ENCODE results near the gene PLPPR3.
"Not testable (repeated sequence)": the region's sequence is repeated elsewhere in the genome, so short reads cannot be mapped to it uniquely, and the experiment has no call there.

PLPPR3 gene

GRCh38 chr19:850979-851335 lies 29.2 kb upstream of the PLPPR3 start:
- Histone ChIP-seq H3K27me3 (ENCODE audit: control insufficient read depth, insufficient read depth, low read length) (peaks cover 31% of the 10 kb centered on the region), H3K9ac (ENCODE audit: low read depth, low read length) (peak overlapping the region; percentile 6), H3K4me3 (ENCODE audit: low read length) (peak overlapping the region; percentile 43), H3K4me2 (ENCODE audit: low read length) (peak overlapping the region; percentile 69), H3K4me1 (ENCODE audit: control insufficient read depth, insufficient read depth, low read length) (peaks cover 8% of the 10 kb centered on the region), H3K36me3 (ENCODE audit: insufficient read depth, low read length) (no peaks in the 10 kb centered on the region), H3K9me3 (replicated peaks; ENCODE audit: low read length) (no peaks in the 10 kb centered on the region)

DNA sequence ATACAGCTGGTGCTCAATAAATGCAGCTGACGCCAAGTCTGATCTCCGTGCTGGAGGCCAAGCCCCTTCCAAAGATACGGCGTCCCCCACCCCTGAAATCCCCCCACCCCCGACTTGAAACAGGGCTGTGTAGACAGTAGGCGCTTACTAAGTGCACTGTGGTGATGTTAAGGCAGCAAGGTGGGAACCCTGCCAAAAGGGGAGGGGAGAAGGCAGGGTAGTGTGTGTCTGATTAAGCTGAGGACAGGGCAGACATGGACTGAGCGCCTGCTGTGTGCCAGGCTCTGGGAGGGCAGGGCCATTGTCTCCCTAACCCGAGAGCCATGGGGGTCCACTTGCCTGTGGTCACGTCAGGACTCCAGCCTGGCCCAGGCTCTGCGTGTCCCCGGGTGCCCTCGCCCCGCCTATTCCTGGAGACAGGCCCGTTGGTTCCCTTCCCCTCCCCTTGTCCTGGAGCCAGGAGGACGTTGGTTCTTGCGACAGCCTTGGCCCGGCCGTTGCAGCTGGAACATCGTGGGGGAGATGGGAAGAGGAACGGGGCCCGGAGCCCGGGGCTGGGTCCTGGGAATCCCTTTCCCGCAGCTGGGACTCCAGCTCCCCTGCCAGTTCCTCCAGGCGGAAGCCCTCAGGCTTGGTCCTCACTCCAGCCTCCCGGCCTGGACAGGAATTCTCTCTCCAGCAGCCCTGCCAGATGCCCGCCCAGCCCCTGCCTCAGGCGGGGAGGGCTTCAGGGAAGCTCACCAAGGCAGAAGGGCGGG lies 28.6 kb upstream of the PLPPR3 start:
- Histone ChIP-seq H3K4me3 (ENCODE audit: low read length) (peak overlapping the region; percentile 43), H3K9ac (ENCODE audit: low read depth, low read length) (peak overlapping the region; percentile 6), H3K9me3 (replicated peaks; ENCODE audit: low read length) (no peaks in the 10 kb centered on the region), H3K4me1 (ENCODE audit: control insufficient read depth, insufficient read depth, low read length) (peaks cover 8% of the 10 kb centered on the region), H3K4me2 (ENCODE audit: low read length) (peak overlapping the region; percentile 69), H3K27me3 (ENCODE audit: control insufficient read depth, insufficient read depth, low read length) (peaks cover 36% of the 10 kb centered on the region), H3K36me3 (ENCODE audit: insufficient read depth, low read length) (no peaks in the 10 kb centered on the region)

- peaks cover 44% of the 10 kb centered on the region for H3K27me3 ChIP-seq (ENCODE audit: control insufficient read depth, insufficient read depth, low read length)
- not testable (repeated sequence) for H3K4me1 ChIP-seq (ENCODE audit: control insufficient read depth, insufficient read depth, low read length)
These were observed 27.4 kb upstream of the PLPPR3 start for GRCh38 chr19:849195-849594.

GRCh38 chr19:848386-848921 lies 26.7 kb upstream of the PLPPR3 start:
- Histone ChIP-seq H3K36me3 (ENCODE audit: insufficient read depth, low read length) (no peaks in the 10 kb centered on the region), H3K27me3 (ENCODE audit: control insufficient read depth, insufficient read depth, low read length) (peaks cover 50% of the 10 kb centered on the region), H3K9ac (ENCODE audit: low read depth, low read length) (no peak overlapping the region), H3K4me3 (ENCODE audit: low read length) (no peak overlapping the region), H3K4me2 (ENCODE audit: low read length) (no peak overlapping the region), H3K9me3 (replicated peaks; ENCODE audit: low read length) (no peaks in the 10 kb centered on the region), H3K4me1 (ENCODE audit: control insufficient read depth, insufficient read depth, low read length) (peaks cover 13% of the 10 kb centered on the region)

More at GRCh38 chr19:849195-849594, 27.4 kb upstream of the PLPPR3 start:
- H3K4me3 ChIP-seq (ENCODE audit: low read length); H3K4me2 ChIP-seq (ENCODE audit: low read length); H3K9ac ChIP-seq (ENCODE audit: low read depth, low read length); H3K9me3 ChIP-seq (replicated peaks; ENCODE audit: low read length); H3K36me3 ChIP-seq (ENCODE audit: insufficient read depth, low read length): not testable (repeated sequence)

- H3K9ac ChIP-seq (ENCODE audit: low read depth, low read length), result no peak overlapping the region
- H3K9me3 ChIP-seq (replicated peaks; ENCODE audit: low read length), result no peaks in the 10 kb centered on the region
- H3K27me3 ChIP-seq (ENCODE audit: control insufficient read depth, insufficient read depth, low read length), result peaks cover 53% of the 10 kb centered on the region
- H3K36me3 ChIP-seq (ENCODE audit: insufficient read depth, low read length), result no peaks in the 10 kb centered on the region
- H3K4me3 ChIP-seq (ENCODE audit: low read length), result no peak overlapping the region
- H3K4me2 ChIP-seq (ENCODE audit: low read length), result peak overlapping the region; percentile 21
- peaks cover 15% of the 10 kb centered on the region for H3K4me1 ChIP-seq (ENCODE audit: control insufficient read depth, insufficient read depth, low read length)
These were observed 24.2 kb upstream of the PLPPR3 start for GRCh38 chr19:845707-846521.

DNA sequence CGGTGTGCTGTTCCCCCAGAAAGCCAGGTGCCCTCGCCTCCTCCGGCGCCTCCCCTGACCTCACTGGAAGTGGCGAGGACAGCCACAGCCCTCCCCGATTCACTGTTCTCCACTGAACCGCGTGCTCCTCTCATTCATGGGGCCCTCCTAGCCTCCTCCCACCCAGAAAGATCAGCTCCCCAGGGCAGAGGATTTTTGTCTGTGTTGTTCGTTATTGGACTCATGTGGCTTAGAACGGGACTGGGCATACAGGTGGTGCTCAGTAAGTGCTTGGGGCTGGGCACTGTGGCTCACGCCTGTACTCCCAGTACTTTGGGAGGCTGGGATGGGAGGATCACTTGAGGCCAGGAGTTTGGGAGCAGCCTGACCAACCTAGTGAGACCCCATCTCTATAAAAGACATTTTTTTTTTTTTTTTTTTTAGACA lies 22.8 kb upstream of the PLPPR3 start:
- H3K27me3 ChIP-seq (ENCODE audit: control insufficient read depth, insufficient read depth, low read length), result peaks cover 55% of the 10 kb centered on the region
- no peak overlapping the region for H3K4me2 ChIP-seq (ENCODE audit: low read length)
- peaks cover 8% of the 10 kb centered on the region for H3K4me1 ChIP-seq (ENCODE audit: control insufficient read depth, insufficient read depth, low read length)
- H3K36me3 ChIP-seq (ENCODE audit: insufficient read depth, low read length), result no peaks in the 10 kb centered on the region
- no peak overlapping the region for H3K4me3 ChIP-seq (ENCODE audit: low read length)
- H3K9ac ChIP-seq (ENCODE audit: low read depth, low read length), result no peak overlapping the region
- H3K9me3 ChIP-seq (replicated peaks; ENCODE audit: low read length), result no peaks in the 10 kb centered on the region

GRCh38 chr19:843836-844545 lies 22.2 kb upstream of the PLPPR3 start:
- H3K4me2 ChIP-seq (ENCODE audit: low read length), result peak overlapping the region; percentile 25
- peaks cover 56% of the 10 kb centered on the region for H3K27me3 ChIP-seq (ENCODE audit: control insufficient read depth, insufficient read depth, low read length)
- no peaks in the 10 kb centered on the region for H3K36me3 ChIP-seq (ENCODE audit: insufficient read depth, low read length)
- H3K4me3 ChIP-seq (ENCODE audit: low read length), result no peak overlapping the region
- H3K9ac ChIP-seq (ENCODE audit: low read depth, low read length), result no peak overlapping the region
- no peaks in the 10 kb centered on the region for H3K9me3 ChIP-seq (replicated peaks; ENCODE audit: low read length)
- H3K4me1 ChIP-seq (ENCODE audit: control insufficient read depth, insufficient read depth, low read length), result peaks cover 8% of the 10 kb centered on the region

GRCh38 chr19:843180-843835 lies 21.6 kb upstream of the PLPPR3 start:
- Histone ChIP-seq H3K9me3 (replicated peaks; ENCODE audit: low read length) (no peaks in the 10 kb centered on the region), H3K9ac (ENCODE audit: low read depth, low read length) (no peak overlapping the region), H3K4me1 (ENCODE audit: control insufficient read depth, insufficient read depth, low read length) (peaks cover 8% of the 10 kb centered on the region), H3K27me3 (ENCODE audit: control insufficient read depth, insufficient read depth, low read length) (peaks cover 54% of the 10 kb centered on the region), H3K36me3 (ENCODE audit: insufficient read depth, low read length) (no peaks in the 10 kb centered on the region), H3K4me2 (ENCODE audit: low read length) (peak overlapping the region; percentile 25), H3K4me3 (ENCODE audit: low read length) (no peak overlapping the region)

DNA sequence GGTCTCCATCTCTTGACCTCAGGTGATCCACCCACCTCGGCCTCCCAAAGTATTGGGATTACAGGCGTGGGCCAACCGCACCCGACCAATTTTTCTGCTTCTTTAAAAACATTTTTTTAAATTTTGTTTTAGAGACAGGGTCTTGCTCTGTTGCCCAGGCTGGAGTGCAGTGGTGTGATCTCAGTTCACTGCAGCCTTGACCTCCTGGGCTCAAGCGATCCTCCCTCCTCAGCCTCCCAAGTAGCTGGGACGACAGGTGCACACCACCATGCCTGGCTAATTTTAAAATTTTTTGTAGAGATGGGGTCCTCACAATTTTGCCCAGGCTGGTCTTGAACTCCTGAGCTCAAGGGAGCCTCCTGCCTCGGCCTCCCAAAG lies 21.0 kb upstream of the PLPPR3 start:
- not testable (repeated sequence) for H3K36me3 ChIP-seq (ENCODE audit: insufficient read depth, low read length); H3K4me1 ChIP-seq (ENCODE audit: control insufficient read depth, insufficient read depth, low read length); H3K9me3 ChIP-seq (replicated peaks; ENCODE audit: low read length); H3K4me2 ChIP-seq (ENCODE audit: low read length); H3K9ac ChIP-seq (ENCODE audit: low read depth, low read length); H3K4me3 ChIP-seq (ENCODE audit: low read length)
- peaks cover 49% of the 10 kb centered on the region for H3K27me3 ChIP-seq (ENCODE audit: control insufficient read depth, insufficient read depth, low read length)

DNA sequence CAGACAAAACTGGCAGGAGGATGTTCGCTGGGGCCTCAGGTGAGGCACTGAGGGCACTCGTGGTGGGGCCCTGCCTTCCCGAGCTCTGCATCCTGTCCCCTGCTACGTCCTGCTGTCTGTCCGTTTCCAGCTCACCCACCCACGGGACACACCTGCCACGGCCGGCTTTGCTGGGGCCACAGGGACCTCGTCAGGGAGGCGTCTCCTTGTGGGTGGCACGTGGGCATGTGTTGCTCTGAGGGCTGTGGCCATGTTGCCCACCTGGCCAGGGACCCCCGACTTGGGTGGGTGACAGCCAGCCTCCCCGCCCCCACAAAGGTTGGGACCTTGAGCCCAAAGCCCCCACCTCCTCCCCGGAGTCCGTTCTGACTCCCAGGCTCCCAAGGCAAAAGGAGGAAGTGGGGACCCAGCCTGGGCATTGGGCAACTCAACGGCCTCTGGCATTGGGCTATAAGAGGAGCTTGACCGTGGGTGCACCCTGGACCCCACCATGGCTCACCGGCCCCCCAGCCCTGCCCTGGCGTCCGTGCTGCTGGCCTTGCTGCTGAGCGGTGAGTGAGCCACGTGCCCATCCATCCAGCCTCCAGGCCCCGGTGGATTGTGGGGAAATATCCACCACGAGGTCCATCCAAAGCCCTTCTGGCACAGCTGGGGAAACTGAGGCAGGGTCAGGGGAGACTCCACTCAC lies 18.9 kb upstream of the PLPPR3 start, which contains the start of gene PRTN3:
Gene PRTN3 (plus strand): TSS at position 481 of the 688 bp plus-strand sequence. CDS start 10 bp downstream, at position 491.
- H3K9me3 ChIP-seq (replicated peaks; ENCODE audit: low read length), result no peaks in the 10 kb centered on the region
- H3K9ac ChIP-seq (ENCODE audit: low read depth, low read length), result no peak within 1 kb of the TSS
- no peaks in the 10 kb centered on the region for H3K36me3 ChIP-seq (ENCODE audit: insufficient read depth, low read length)
- no peak within 1 kb of the TSS for H3K4me3 ChIP-seq (ENCODE audit: low read length)
- H3K27me3 ChIP-seq (ENCODE audit: control insufficient read depth, insufficient read depth, low read length), result peaks cover 41% of the 10 kb centered on the region
- H3K4me2 ChIP-seq (ENCODE audit: low read length), result no peak within 1 kb of the TSS
- H3K4me1 ChIP-seq (ENCODE audit: control insufficient read depth, insufficient read depth, low read length), result peaks cover 8% of the 10 kb centered on the region
